Mucosa of rectum (tissue), 2 donors: ENCODE measurements around the gene BBOX1.

Source experiments
- H3K27ac ChIP-seq, 2 donors: one replicate each; pipeline ENCODE4 v1.7.0; 2013; ENCODE audit warnings: inconsistent platforms in 2 of 2, low read depth in 2 of 2, low read length in 2 of 2
- H3K27me3 ChIP-seq, 2 donors: one replicate each; pipeline ENCODE4 v1.7.0; 2013; ENCODE audit warnings: low read length in 2 of 2; ENCODE audit not compliant: control insufficient read depth in 2 of 2, insufficient read depth in 2 of 2
- H3K36me3 ChIP-seq, 2 donors: one replicate each; pipeline ENCODE4 v1.7.0; 2013; ENCODE audit warnings: low read length in 2 of 2; ENCODE audit not compliant: control insufficient read depth in 2 of 2, insufficient read depth in 2 of 2
- H3K4me1 ChIP-seq, 2 donors: one replicate each; pipeline ENCODE4 v1.7.0; 2013; ENCODE audit warnings: low read length in 2 of 2, mild to moderate bottlenecking in 1 of 2; ENCODE audit not compliant: control insufficient read depth in 2 of 2, insufficient read depth in 2 of 2
- H3K4me3 ChIP-seq, 2 donors: one replicate each; pipeline ENCODE4 v1.7.0; 2013; ENCODE audit warnings: low read length in 2 of 2
- H3K9ac ChIP-seq, 2 donors: one replicate each; pipeline ENCODE4 v1.7.0; 2013; ENCODE audit warnings: low read length in 2 of 2, low read depth in 1 of 2, mild to moderate bottlenecking in 1 of 2
- H3K9me3 ChIP-seq, 2 donors: one replicate each; pipeline ENCODE4 v1.7.0; 2013; ENCODE audit warnings: low read length in 2 of 2; ENCODE audit not compliant: control insufficient read depth in 2 of 2
- donor health status: healthy.
- donor health status: Normal muscosa, but diverticular disease.

Gene BBOX1

DNA sequence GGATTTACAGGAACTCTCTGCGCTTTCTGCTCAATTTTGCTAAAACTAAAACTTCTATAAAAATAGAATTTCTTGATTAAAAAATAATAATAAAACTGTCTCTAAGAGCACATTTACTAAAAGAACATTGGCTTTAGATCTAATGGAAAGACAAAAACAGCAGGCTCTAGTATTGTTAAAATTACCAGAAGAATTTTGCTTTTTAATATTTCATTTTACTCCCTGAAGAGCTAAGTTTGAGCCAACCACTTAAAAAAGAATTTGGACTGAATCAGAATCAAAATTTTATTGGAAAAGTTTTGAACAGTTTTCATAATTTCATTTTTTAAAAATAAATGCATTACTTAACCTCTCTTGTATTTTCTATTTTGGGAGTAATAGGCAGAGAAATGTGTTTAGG is 107.3 kb downstream of the BBOX1 start:
- Histone ChIP-seq H3K4me1 (no peaks in the 10 kb centered on the region), H3K4me3 (no peak overlapping the region), H3K36me3 (no peaks in the 10 kb centered on the region), H3K27me3 (no peaks in the 10 kb centered on the region), H3K9me3 (no peaks in the 10 kb centered on the region), H3K9ac (no peak overlapping the region), H3K27ac (no peak overlapping the region)

DNA sequence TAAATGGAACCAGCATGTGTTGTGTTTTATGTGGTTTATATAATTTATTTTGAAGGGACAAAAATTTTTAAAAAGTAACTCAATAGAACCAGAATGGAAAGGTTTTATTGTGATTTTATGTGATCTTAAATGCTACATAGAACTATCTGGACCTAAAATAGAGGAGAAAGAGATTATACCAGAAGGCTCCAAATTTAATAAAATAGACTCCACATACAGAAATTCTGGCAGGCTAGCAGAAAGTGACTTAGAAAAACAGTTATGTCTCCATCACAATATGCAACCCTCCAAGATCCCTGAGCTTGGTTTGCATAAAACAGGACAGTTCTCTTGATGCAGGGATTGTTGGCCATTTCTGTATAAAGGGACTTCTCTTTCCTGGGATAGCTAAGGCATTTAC is 107.9 kb downstream of the BBOX1 start:
- H3K9me3 ChIP-seq: no peaks in the 10 kb centered on the region
- H3K4me1 ChIP-seq: no peaks in the 10 kb centered on the region
- H3K27me3 ChIP-seq: no peaks in the 10 kb centered on the region
- no peak overlapping the region for H3K4me3 ChIP-seq
- H3K9ac ChIP-seq: no peak overlapping the region
- H3K36me3 ChIP-seq: no peaks in the 10 kb centered on the region
- no peak overlapping the region for H3K27ac ChIP-seq

DNA sequence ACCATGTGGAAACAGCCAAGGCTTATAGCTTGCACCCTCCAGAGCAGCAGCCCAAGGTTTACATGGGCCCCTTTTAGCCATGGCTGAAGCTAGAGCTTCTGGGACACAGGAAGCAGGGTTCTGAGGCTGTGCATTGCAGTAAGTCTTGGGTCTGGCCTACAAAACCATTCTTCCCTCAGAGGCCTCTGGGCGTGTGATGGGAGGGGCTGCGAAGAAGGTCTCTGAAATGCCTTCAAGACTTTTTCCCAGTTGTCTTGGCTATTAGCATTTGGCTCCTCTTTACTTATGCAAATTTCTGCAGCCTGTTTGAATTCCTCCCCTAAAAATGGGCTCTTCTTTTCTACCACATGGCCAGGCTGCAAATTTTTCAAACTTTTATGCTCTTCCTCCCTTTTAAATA is 109.5 kb downstream of the BBOX1 start:
- Histone ChIP-seq H3K36me3 (no peaks in the 10 kb centered on the region), H3K9me3 (no peaks in the 10 kb centered on the region), H3K27me3 (no peaks in the 10 kb centered on the region), H3K4me3 (no peak overlapping the region), H3K27ac (no peak overlapping the region), H3K4me1 (no peaks in the 10 kb centered on the region), H3K9ac (no peak overlapping the region)

- Histone ChIP-seq H3K4me3 (no peak overlapping the region), H3K36me3 (no peaks in the 10 kb centered on the region), H3K9me3 (no peaks in the 10 kb centered on the region), H3K27ac (no peak overlapping the region), H3K9ac (no peak overlapping the region), H3K4me1 (no peaks in the 10 kb centered on the region), H3K27me3 (no peaks in the 10 kb centered on the region)
Observed at GRCh38 chr11:27153136-27153535, 112.5 kb downstream of the BBOX1 start.

GRCh38 chr11:27158456-27159334 is 118.1 kb downstream of the BBOX1 start:
- Histone ChIP-seq H3K9ac (no peak overlapping the region), H3K9me3 (no peaks in the 10 kb centered on the region), H3K4me3 (no peak overlapping the region), H3K4me1 (no peaks in the 10 kb centered on the region), H3K36me3 (no peaks in the 10 kb centered on the region), H3K27ac (no peak overlapping the region), H3K27me3 (no peaks in the 10 kb centered on the region)

GRCh38 chr11:27159335-27159679 is 118.7 kb downstream of the BBOX1 start:
- H3K36me3 ChIP-seq: no peaks in the 10 kb centered on the region
- no peak overlapping the region for H3K4me3 ChIP-seq
- H3K27me3 ChIP-seq: no peaks in the 10 kb centered on the region
- no peak overlapping the region for H3K27ac ChIP-seq
- no peak overlapping the region for H3K9ac ChIP-seq
- H3K4me1 ChIP-seq: no peaks in the 10 kb centered on the region
- no peaks in the 10 kb centered on the region for H3K9me3 ChIP-seq

- Histone ChIP-seq H3K36me3 (no peaks in the 10 kb centered on the region), H3K9ac (no peak overlapping the region), H3K4me1 (no peaks in the 10 kb centered on the region), H3K27me3 (no peaks in the 10 kb centered on the region), H3K9me3 (no peaks in the 10 kb centered on the region), H3K4me3 (no peak overlapping the region), H3K27ac (no peak overlapping the region)
Observed at GRCh38 chr11:27161071-27161470, 120.5 kb downstream of the BBOX1 start.

DNA sequence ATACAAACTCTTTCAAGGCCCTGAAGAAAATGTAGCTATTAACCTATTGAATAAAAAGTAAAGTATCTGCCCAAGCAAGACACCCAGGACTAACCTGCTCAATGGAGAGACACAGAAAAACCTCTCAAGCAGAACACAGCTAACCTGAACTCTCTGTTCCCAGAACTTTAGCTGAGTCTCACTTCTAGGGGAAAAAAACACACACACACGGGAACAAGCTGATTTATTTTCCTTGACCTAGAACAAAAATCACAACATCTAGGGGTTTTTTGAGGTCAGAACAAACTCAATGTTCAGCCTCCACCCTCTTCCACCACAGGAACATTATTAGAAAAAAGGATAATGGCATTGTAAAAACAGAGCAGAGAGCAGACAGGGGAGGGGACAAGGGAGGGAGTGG is 121.6 kb downstream of the BBOX1 start:
- Histone ChIP-seq H3K4me1 (no peaks in the 10 kb centered on the region), H3K9ac (no peak overlapping the region), H3K9me3 (no peaks in the 10 kb centered on the region)

GRCh38 chr11:27166130-27166529 is 125.5 kb downstream of the BBOX1 start:
- no peaks in the 10 kb centered on the region for H3K36me3 ChIP-seq
- H3K9ac ChIP-seq: no peak overlapping the region
- no peaks in the 10 kb centered on the region for H3K9me3 ChIP-seq
- no peak overlapping the region for H3K27ac ChIP-seq
- H3K4me3 ChIP-seq: no peak overlapping the region
- H3K27me3 ChIP-seq: no peaks in the 10 kb centered on the region
- no peaks in the 10 kb centered on the region for H3K4me1 ChIP-seq

More for the DNA sequence above, 121.6 kb downstream of the BBOX1 start:
- no peaks in the 10 kb centered on the region for H3K36me3 ChIP-seq
- no peak overlapping the region for H3K27ac ChIP-seq
- H3K4me3 ChIP-seq: no peak overlapping the region
- no peaks in the 10 kb centered on the region for H3K27me3 ChIP-seq

DNA sequence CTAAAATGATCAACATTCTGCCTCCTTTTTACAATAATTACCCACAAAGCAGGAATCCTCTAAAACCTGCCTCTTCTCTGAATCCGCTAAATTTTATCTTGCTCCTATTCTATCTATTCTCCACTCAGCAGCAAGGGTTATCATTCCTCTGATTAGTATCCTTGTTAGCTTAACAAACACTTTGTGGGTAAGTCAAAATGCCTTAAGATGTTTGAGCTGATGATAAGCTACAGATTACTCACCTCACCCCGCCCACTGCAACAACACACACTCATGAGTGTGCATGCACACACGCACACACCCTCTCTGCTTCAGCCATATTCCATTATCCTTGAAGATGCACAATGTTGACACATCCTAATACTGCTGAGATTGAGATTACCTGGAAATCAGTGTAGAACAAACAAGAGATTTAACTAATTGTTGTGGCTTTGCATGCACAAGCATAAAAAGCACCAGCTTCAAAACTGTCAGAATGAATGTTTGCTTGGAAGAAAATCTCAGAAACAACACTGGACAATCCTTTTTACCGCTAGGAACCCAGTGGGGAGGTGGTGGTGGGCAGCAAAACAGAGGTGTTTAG is 130.9 kb downstream of the BBOX1 start:
- Histone ChIP-seq H3K9ac (no peak overlapping the region), H3K4me3 (no peak overlapping the region), H3K27me3 (no peaks in the 10 kb centered on the region), H3K36me3 (no peaks in the 10 kb centered on the region), H3K27ac (no peak overlapping the region), H3K4me1 (peaks cover 0 to 2% of the 10 kb centered on the region in 2 donors), H3K9me3 (no peaks in the 10 kb centered on the region)
